HCT116 (cell line): ENCODE data around the gene CPNE8. TPM values are rescaled to one million over a fixed set of nuclear protein-coding genes. Genes with fewer than 3 reads are reported as not detected.

Source experiments
- ATAC-seq: fragments of 200-7000 bp; cut with Tn5 transposase; 2 replicates; pipeline ENCODE4 v1.9.1; 2020; ENCODE audit warnings: mild to moderate bottlenecking, moderate library complexity
- BruUV-seq: library from RNA; stranded (reverse); fragments of 400-500 nt; replicated peaks from 2 replicates; lab custom pipeline; 2021; lab: Mats Ljungman, UMichigan
- CTCF ChIA-PET: fragments of 300-600 bp; sonication (Branson Sonifier 250); formaldehyde crosslinking; loops from one replicate; lab custom pipeline; 2021; ENCODE audit warnings: antibody characterized with exemption; lab: Charles Lee
- POLR2A ChIA-PET: fragments of 300-600, 350-600 bp; sonication (Branson Sonifier 250); formaldehyde crosslinking; loops from one replicate; lab custom pipeline; 2021; ENCODE audit warnings: antibody characterized with exemption; lab: Charles Lee
- RAD21 ChIA-PET, 2 experiments: fragments of 300-600 bp; sonication (Branson Sonifier 250); formaldehyde crosslinking; loops; one replicate each; lab custom pipeline; 2023; ENCODE audit warnings: low total read pairs in 2 of 2; ENCODE audit not compliant: uncharacterized antibody in 2 of 2, unreplicated experiment in 2 of 2, low non-redundant PET in 1 of 2; lab: Charles Lee
- DNase-seq: peaks from one replicate; pipeline ENCODE4 v3.0.0-alpha.2; 2010; ENCODE audit warnings: low read depth, low spot score
- H2AFZ ChIP-seq: fragments of 200-600 bp; shearing (Covaris generic), sonication (generic); 2 replicates; pipeline ENCODE4 v1.6.1; 2017; ENCODE audit warnings: low read depth, mixed run types, mixed read lengths, antibody characterized with exemption, low read length; ENCODE audit not compliant: poor library complexity, severe bottlenecking
- H3K27ac ChIP-seq: 2 replicates; pipeline ENCODE4 v1.5.1; 2012; ENCODE audit warnings: low read depth, low read length
- H3K27me3 ChIP-seq: fragments of 200-600 bp; sonication (generic); 2 replicates; pipeline ENCODE4 v1.6.1; 2016; ENCODE audit warnings: mixed run types, low read length, mixed read lengths; ENCODE audit not compliant: insufficient read depth
- H3K36me3 ChIP-seq, 2 experiments: fragments of 200-500 bp in 1 of 2; fragments of 200-600 bp in 1 of 2; sonication (Bioruptor generic) in 1 of 2; sonication (generic) in 1 of 2; 2 replicates each; pipeline versions ENCODE4 v1.5.1 to v1.6.1; 2014 to 2016; ENCODE audit warnings: low read length in 2 of 2, inconsistent platforms in 1 of 2, mixed read lengths in 1 of 2, mixed run types in 1 of 2; ENCODE audit not compliant: insufficient read depth in 2 of 2, control insufficient read depth in 1 of 2
- H3K4me1 ChIP-seq, 2 experiments: fragments of 200-600 bp in 1 of 2; sonication (generic) in 1 of 2; 2 replicates each; pipeline versions ENCODE4 v1.5.1 to v1.6.1; 2012 to 2017; ENCODE audit warnings: low read length in 2 of 2, inconsistent platforms in 1 of 2, mild to moderate bottlenecking in 1 of 2, mixed read lengths in 1 of 2, mixed run types in 1 of 2, moderate library complexity in 1 of 2; ENCODE audit not compliant: insufficient read depth in 2 of 2, control insufficient read depth in 1 of 2
- H3K4me2 ChIP-seq: fragments of 200-600 bp; sonication (generic); 2 replicates; pipeline ENCODE4 v1.6.1; 2017; ENCODE audit warnings: mixed run types, low read length, mixed read lengths
- H3K4me3 ChIP-seq, 2 experiments: fragments of 200-600 bp in 1 of 2; sonication (generic) in 1 of 2; replicated peaks in 1 of 2; 2 replicates each; pipeline ENCODE4 v1.5.1; 2011 to 2016; ENCODE audit warnings: low read length in 2 of 2, control low read depth in 1 of 2, low read depth in 1 of 2, mild to moderate bottlenecking in 1 of 2, mixed read lengths in 1 of 2, mixed run types in 1 of 2
- H3K79me2 ChIP-seq: fragments of 200-600 bp; sonication (generic); 2 replicates; pipeline ENCODE4 v1.6.1; 2017; ENCODE audit warnings: mild to moderate bottlenecking, mixed run types, low read length, moderate library complexity, mixed read lengths; ENCODE audit not compliant: insufficient read depth
- H3K9ac ChIP-seq: fragments of 200-600 bp; sonication (generic); 2 replicates; pipeline ENCODE4 v1.6.1; 2016; ENCODE audit warnings: low read length, mixed read lengths
- H3K9me2 ChIP-seq: fragments of 200-600 bp; sonication (generic), shearing (Covaris generic); 2 replicates; pipeline ENCODE4 v1.6.1; 2017; ENCODE audit warnings: mixed run types, mild to moderate bottlenecking, moderate library complexity; ENCODE audit not compliant: insufficient read depth
- H3K9me3 ChIP-seq, 2 experiments: fragments of 200-500 bp in 1 of 2; fragments of 200-600 bp in 1 of 2; sonication (Bioruptor generic) in 1 of 2; sonication (generic) in 1 of 2; 2 replicates each; pipeline ENCODE4 v1.6.1; 2014 to 2017; ENCODE audit warnings: low read length in 2 of 2, mixed read lengths in 2 of 2, inconsistent platforms in 1 of 2, low read depth in 1 of 2, mild to moderate bottlenecking in 1 of 2, mixed run types in 1 of 2, moderate library complexity in 1 of 2; ENCODE audit not compliant: control insufficient read depth in 1 of 2, insufficient read depth in 1 of 2
- H4K20me1 ChIP-seq: fragments of 200-600 bp; sonication (generic), shearing (Covaris generic); 2 replicates; pipeline ENCODE4 v1.6.1; 2017; ENCODE audit warnings: mixed run types, mild to moderate bottlenecking, moderate library complexity; ENCODE audit not compliant: insufficient read depth
- ATF3 ChIP-seq: IDR thresholded peaks from 2 replicates; pipeline ENCODE4 v1.6.1; 2012
- CBX3 ChIP-seq: IDR thresholded peaks from 2 replicates; pipeline ENCODE4 v1.6.1; 2012; ENCODE audit warnings: low read depth
- CEBPB ChIP-seq: IDR thresholded peaks from 2 replicates; pipeline ENCODE4 v1.6.1; 2012; ENCODE audit warnings: low read depth
- CTCF ChIP-seq, 3 experiments: fragments of 200-600 bp in 1 of 3; sonication (generic) in 1 of 3; IDR thresholded peaks in 2 of 3; conservative IDR thresholded peaks in 1 of 3; 2 replicates each; pipeline ENCODE4 v1.5.1; 2012 to 2017; ENCODE audit warnings: low read depth in 2 of 3, low read length in 2 of 3, antibody characterized with exemption in 1 of 3, borderline replicate concordance in 1 of 3, control low read depth in 1 of 3, mild to moderate bottlenecking in 1 of 3, mixed read lengths in 1 of 3, mixed run types in 1 of 3, moderate library complexity in 1 of 3; ENCODE audit not compliant: insufficient read depth in 1 of 3
- EZH2 ChIP-seq: fragments of 200-600 bp; sonication (generic); IDR thresholded peaks from 2 replicates; pipeline ENCODE4 v1.6.1; 2017; ENCODE audit warnings: antibody characterized with exemption, mixed run types
- FOSL1 ChIP-seq: IDR thresholded peaks from 2 replicates; pipeline ENCODE4 v1.6.1; 2012; ENCODE audit warnings: low read depth
- POLR2A ChIP-seq: IDR thresholded peaks from 2 replicates; pipeline ENCODE4 v1.7.0; 2011; ENCODE audit warnings: borderline replicate concordance; ENCODE audit not compliant: insufficient read depth, insufficient read length; ENCODE audit errors: extremely low read depth
- POLR2AphosphoS5 ChIP-seq: IDR thresholded peaks from 2 replicates; pipeline ENCODE4 v1.6.1; 2011; ENCODE audit warnings: mild to moderate bottlenecking, low read depth, low read length, moderate library complexity
- SRF ChIP-seq: IDR thresholded peaks from 2 replicates; pipeline ENCODE4 v1.6.1; 2012; ENCODE audit warnings: low read depth
- YY1 ChIP-seq: IDR thresholded peaks from 2 replicates; pipeline ENCODE4 v1.6.1; 2011; ENCODE audit warnings: low read length, low read depth, moderate library complexity, mild to moderate bottlenecking; ENCODE audit not compliant: insufficient replicate concordance; ENCODE audit errors: extremely low read depth
- ZBTB33 ChIP-seq: IDR thresholded peaks from 2 replicates; pipeline ENCODE4 v1.6.1; 2011; ENCODE audit warnings: mild to moderate bottlenecking, low read length, moderate library complexity; ENCODE audit not compliant: insufficient replicate concordance; ENCODE audit errors: extremely low read depth
- ZFX ChIP-seq: fragments of 450-650 bp; IDR thresholded peaks from 2 replicates; pipeline ENCODE4 v1.6.1; 2017
- intact Hi-C: fragments of 100-400 bp; cut with micrococcal nuclease; formaldehyde crosslinking; loops from 2 replicates; pipeline ENCODE4 v1.10.0; 2022
- total RNA-seq: library from RNA; stranded (reverse); gene quantifications from one replicate; pipeline ENCODE4 v1.2.1, GENCODE V29; 2021; ENCODE audit not compliant: unreplicated experiment

Gene CPNE8
- total RNA-seq, 1 experiment from 2014 or later, result 14.2 TPM

GRCh38 chr12:38817942-38818341, 87.4 kb downstream of the CPNE8 start:
- no peak overlapping the region for H3K27ac ChIP-seq
- no peak overlapping the region for H3K4me3 ChIP-seq
- CTCF ChIA-PET, result no interaction called here
- no peak for ATAC-seq
- RAD21 ChIA-PET, result interaction anchor here in 1 of 2 experiments (0.6 kb wide), 1 partner anchor 72 kb away, joined by 3 read pairs; no protein-coding TSS in a partner anchor
- no peaks in the 10 kb centered on the region for H3K79me2 ChIP-seq
- no peak for DNase-seq
- H2AFZ ChIP-seq, result no peak overlapping the region
- no peak overlapping the region for H3K4me2 ChIP-seq
- H3K9me2 ChIP-seq, result no peaks in the 10 kb centered on the region
- H4K20me1 ChIP-seq, result no peaks in the 10 kb centered on the region
- no peaks in the 10 kb centered on the region for H3K4me1 ChIP-seq
- intact Hi-C loops, result no loop called here
- POLR2A ChIA-PET, result no interaction called here
- TF ChIP-seq ZBTB33, result no peak
- TF ChIP-seq EZH2, result no peak
- TF ChIP-seq CBX3, result no peak
- no peak for TF ChIP-seq SRF
- no peak for TF ChIP-seq ZFX
- no peak for TF ChIP-seq ATF3
- no peak for TF ChIP-seq CTCF (IDR thresholded peaks at IDR 0.05 in 2 of 3, conservative IDR thresholded peaks at IDR 0.05 in 1 of 3; ENCODE audit: borderline replicate concordance in 1 of 3, insufficient read depth in 1 of 3, low read depth in 2 of 3, low read length in 2 of 3)
- TF ChIP-seq YY1, result no peak
- TF ChIP-seq POLR2AphosphoS5, result no peak
- TF ChIP-seq CEBPB, result no peak
- no peak for TF ChIP-seq FOSL1
- TF ChIP-seq POLR2A, result no peak
- no peak overlapping the region for H3K9ac ChIP-seq
- H3K9me3 ChIP-seq, result no peaks in the 10 kb centered on the region
- no peaks in the 10 kb centered on the region for H3K27me3 ChIP-seq
- no TSS peak for BruUV-seq
- no peaks in the 10 kb centered on the region for H3K36me3 ChIP-seq
